Neuronal stem cell (in vitro differentiated cells): ENCODE data around the gene KLK10.
A peak's percentile ranks its signal among the peaks of the same experiment; 100 is the strongest.

Source experiments
- DNase-seq: peaks from one replicate; pipeline ENCODE4 v3.0.0-alpha.2; 2013; ENCODE audit warnings: low spot score
- H2AFZ ChIP-seq: one replicate; pipeline ENCODE4 v1.6.1; 2013; ENCODE audit warnings: mild to moderate bottlenecking, low read length, inconsistent platforms
- H2AK5ac ChIP-seq: 2 replicates; pipeline ENCODE4 v1.6.1; 2013; ENCODE audit warnings: low read depth, mild to moderate bottlenecking, inconsistent platforms, low read length, moderate library complexity, mixed read lengths
- H2BK120ac ChIP-seq: 2 replicates; pipeline ENCODE4 v1.6.1; 2013; ENCODE audit warnings: low read depth, mild to moderate bottlenecking, inconsistent platforms, low read length, moderate library complexity, mixed read lengths
- H2BK12ac ChIP-seq: one replicate; pipeline ENCODE4 v1.6.1; 2013; ENCODE audit warnings: low read length, inconsistent platforms
- H2BK15ac ChIP-seq: 2 replicates; pipeline ENCODE4 v1.6.1; 2013; ENCODE audit warnings: mild to moderate bottlenecking, low read length, inconsistent platforms, mixed read lengths
- H2BK5ac ChIP-seq: one replicate; pipeline ENCODE4 v1.6.1; 2013; ENCODE audit warnings: inconsistent platforms, mild to moderate bottlenecking, low read length, moderate library complexity
- H3K14ac ChIP-seq: one replicate; pipeline ENCODE4 v1.6.1; 2013; ENCODE audit warnings: low read length, inconsistent platforms
- H3K18ac ChIP-seq: 2 replicates; pipeline ENCODE4 v1.6.1; 2013; ENCODE audit warnings: low read length, inconsistent platforms
- H3K23ac ChIP-seq: 2 replicates; pipeline ENCODE4 v1.6.1; 2013; ENCODE audit warnings: low read depth, mild to moderate bottlenecking, mixed read lengths, low read length, inconsistent platforms; ENCODE audit not compliant: poor library complexity
- H3K27ac ChIP-seq: replicated peaks from 3 replicates; pipeline ENCODE4 v1.5.1; 2013; ENCODE audit warnings: low read length, inconsistent platforms
- H3K27me3 ChIP-seq, 3 experiments: 2 replicates each; pipeline ENCODE4 v1.6.1; 2013; ENCODE audit warnings: low read length in 3 of 3, mild to moderate bottlenecking in 2 of 3, inconsistent platforms in 1 of 3, low read depth in 1 of 3, mixed read lengths in 1 of 3, moderate library complexity in 1 of 3; ENCODE audit not compliant: control insufficient read depth in 3 of 3, insufficient read depth in 3 of 3
- H3K36me3 ChIP-seq, 2 donors: replicated peaks in 1 of 2; 2 replicates each; pipeline ENCODE4 v1.6.1; 2013; ENCODE audit warnings: low read length in 2 of 2; ENCODE audit not compliant: control insufficient read depth in 2 of 2, insufficient read depth in 2 of 2
- H3K4ac ChIP-seq: 2 replicates; pipeline ENCODE4 v1.6.1; 2013; ENCODE audit warnings: inconsistent platforms, mild to moderate bottlenecking, low read length, moderate library complexity
- H3K4me1 ChIP-seq, 2 donors: 1 replicate in 1 of 2; 2 replicates in 1 of 2; pipeline ENCODE4 v1.6.1; 2013; ENCODE audit warnings: low read length in 2 of 2, low read depth in 1 of 2; ENCODE audit not compliant: control insufficient read depth in 2 of 2, insufficient read depth in 1 of 2
- H3K4me2 ChIP-seq: one replicate; pipeline ENCODE4 v1.6.1; 2013; ENCODE audit warnings: mild to moderate bottlenecking, low read length, inconsistent platforms; ENCODE audit not compliant: insufficient read depth, poor library complexity, severe bottlenecking
- H3K4me3 ChIP-seq, 2 donors: 2 replicates each; pipeline ENCODE4 v1.5.1; 2013; ENCODE audit warnings: low read length in 2 of 2, mild to moderate bottlenecking in 2 of 2, inconsistent platforms in 1 of 2, moderate library complexity in 1 of 2
- H3K79me1 ChIP-seq: one replicate; pipeline ENCODE4 v1.6.1; 2013; ENCODE audit warnings: low read depth, mild to moderate bottlenecking, inconsistent platforms, low read length, moderate library complexity
- H3K9ac ChIP-seq: one replicate; pipeline ENCODE4 v1.6.1; 2013; ENCODE audit warnings: mild to moderate bottlenecking, low read depth, low read length, inconsistent platforms; ENCODE audit not compliant: poor library complexity
- H3K9me3 ChIP-seq, 2 donors: replicated peaks in 1 of 2; 2 replicates each; pipeline versions ENCODE3 to v1.6.1; 2013; ENCODE audit warnings: low read length in 2 of 2, mild to moderate bottlenecking in 2 of 2, inconsistent platforms in 1 of 2, low read depth in 1 of 2, mixed read lengths in 1 of 2, moderate library complexity in 1 of 2; ENCODE audit not compliant: control insufficient read depth in 2 of 2, insufficient read depth in 1 of 2
- H4K8ac ChIP-seq: one replicate; pipeline ENCODE4 v1.6.1; 2013; ENCODE audit warnings: low read depth, mild to moderate bottlenecking, inconsistent platforms, low read length, moderate library complexity
- H4K91ac ChIP-seq: one replicate; pipeline ENCODE4 v1.6.1; 2013; ENCODE audit warnings: low read length, low read depth, mild to moderate bottlenecking, inconsistent platforms; ENCODE audit not compliant: poor library complexity
- WGBS, 2 donors: extraction: QIAGEN DNeasy Blood & Tissue Kit; methylation state at CpG; one replicate each; pipeline ENCODE4 v1.1.7; 2013; ENCODE audit warnings: missing lambda C conversion rate in 2 of 2, mixed read lengths in 1 of 2; ENCODE audit not compliant: insufficient read length in 2 of 2, insufficient replicate concordance in 1 of 2; ENCODE audit errors: extremely low coverage in 2 of 2; 5-methylcytosine and 5-hydroxymethylcytosine counted together

The KLK10 gene

GRCh38 chr19:51015691-51016267, 3.7 kb downstream of the KLK10 start:
- H2AFZ ChIP-seq: no peak overlapping the region
- H3K4me3 ChIP-seq: no peak overlapping the region
- H3K23ac ChIP-seq: peak overlapping the region; percentile 11
- no peak overlapping the region for H2BK12ac ChIP-seq
- H3K18ac ChIP-seq: peak overlapping the region; percentile 74
- H4K91ac ChIP-seq: no peak overlapping the region
- no peak overlapping the region for H3K27ac ChIP-seq
- no peaks in the 10 kb centered on the region for H3K36me3 ChIP-seq
- no CpG with 5 or more reads among the region's 19 CpGs for WGBS, 2 donors
- H3K4ac ChIP-seq: no peak overlapping the region
- H3K4me2 ChIP-seq: no peak overlapping the region
- no peak overlapping the region for H2BK15ac ChIP-seq
- no peak overlapping the region for H4K8ac ChIP-seq
- peaks cover 0 to 3% of the 10 kb centered on the region in 2 donors for H3K9me3 ChIP-seq
- DNase-seq: no peak
- H3K9ac ChIP-seq: no peak overlapping the region
- H3K27me3 ChIP-seq: peaks cover 11 to 55% (median 43%) of the 10 kb centered on the region in 3 experiments
- H2AK5ac ChIP-seq: peak overlapping the region; percentile 53
- H2BK120ac ChIP-seq: no peak overlapping the region
- peak overlapping the region; percentile 27 for H2BK5ac ChIP-seq
- H3K14ac ChIP-seq: peak overlapping the region; percentile 63
- peaks cover 3% of the 10 kb centered on the region for H3K79me1 ChIP-seq
- H3K4me1 ChIP-seq: peaks cover 0 to 5% of the 10 kb centered on the region in 2 donors

- Histone ChIP-seq H2BK12ac (no peak overlapping the region), H2BK5ac (no peak overlapping the region), H3K4me2 (no peak overlapping the region), H3K14ac (no peak overlapping the region), H4K8ac (no peak overlapping the region), H3K27me3 (peaks cover 8 to 51% (median 30%) of the 10 kb centered on the region in 3 experiments), H3K23ac (no peak overlapping the region), H3K4ac (no peak overlapping the region), H4K91ac (no peak overlapping the region), H3K36me3 (no peaks in the 10 kb centered on the region), H3K9ac (no peak overlapping the region), H2BK120ac (no peak overlapping the region), H3K27ac (no peak overlapping the region), H2BK15ac (no peak overlapping the region), H3K4me3 (no peak overlapping the region), H2AFZ (no peak overlapping the region), H3K4me1 (peaks cover 0 to 4% of the 10 kb centered on the region in 2 donors), H3K9me3 (peaks cover 0 to 1% of the 10 kb centered on the region in 2 donors), H2AK5ac (peak overlapping the region; percentile 34), H3K79me1 (peaks cover 2% of the 10 kb centered on the region), H3K18ac (no peak overlapping the region)
- DNase-seq: no peak
- no CpG with 5 or more reads among the region's 6 CpGs for WGBS, 2 donors
These were observed 5.3 kb downstream of the KLK10 start for GRCh38 chr19:51014242-51014641.

GRCh38 chr19:51012661-51013190, 6.8 kb downstream of the KLK10 start:
- H3K14ac ChIP-seq: no peak overlapping the region
- no peak overlapping the region for H4K8ac ChIP-seq
- no peaks in the 10 kb centered on the region for H3K79me1 ChIP-seq
- H3K4ac ChIP-seq: no peak overlapping the region
- no peak overlapping the region for H2BK120ac ChIP-seq
- H3K18ac ChIP-seq: no peak overlapping the region
- no peaks in the 10 kb centered on the region for H3K36me3 ChIP-seq
- no peak for DNase-seq
- H4K91ac ChIP-seq: no peak overlapping the region
- peaks cover 0 to 2% of the 10 kb centered on the region in 2 donors for H3K4me1 ChIP-seq
- H2AK5ac ChIP-seq: no peak overlapping the region
- H2BK15ac ChIP-seq: no peak overlapping the region
- no peak overlapping the region for H3K27ac ChIP-seq
- peaks cover 0 to 1% of the 10 kb centered on the region in 2 donors for H3K9me3 ChIP-seq
- H3K4me3 ChIP-seq: no peak overlapping the region
- H2AFZ ChIP-seq: no peak overlapping the region
- H2BK5ac ChIP-seq: no peak overlapping the region
- no peak overlapping the region for H3K4me2 ChIP-seq
- no CpG with 5 or more reads among the region's 12 CpGs for WGBS, 2 donors
- H3K27me3 ChIP-seq: peaks cover 3 to 42% (median 17%) of the 10 kb centered on the region in 3 experiments
- no peak overlapping the region for H2BK12ac ChIP-seq
- no peak overlapping the region for H3K23ac ChIP-seq
- H3K9ac ChIP-seq: no peak overlapping the region

GRCh38 chr19:51010066-51010795, 9.3 kb downstream of the KLK10 start:
- Histone ChIP-seq H3K36me3 (no peaks in the 10 kb centered on the region), H3K23ac (no peak overlapping the region), H2BK12ac (no peak overlapping the region), H3K27ac (no peak overlapping the region), H2BK5ac (no peak overlapping the region), H3K4me1 (no peaks in the 10 kb centered on the region), H2BK120ac (no peak overlapping the region), H3K18ac (no peak overlapping the region), H3K27me3 (peaks cover 0 to 24% (median 0%) of the 10 kb centered on the region in 3 experiments), H2AK5ac (no peak overlapping the region), H3K79me1 (no peaks in the 10 kb centered on the region), H4K8ac (no peak overlapping the region), H3K4ac (no peak overlapping the region), H2AFZ (no peak overlapping the region), H3K14ac (no peak overlapping the region), H4K91ac (peak overlapping the region; percentile 64), H3K4me2 (no peak overlapping the region), H2BK15ac (no peak overlapping the region), H3K4me3 (no peak overlapping the region), H3K9ac (no peak overlapping the region), H3K9me3 (peaks cover 0 to 1% of the 10 kb centered on the region in 2 donors)
- no CpG with 5 or more reads among the region's 4 CpGs for WGBS, 2 donors
- no peak for DNase-seq
